SK-N-SH treated with all-trans-retinoic acid at 6 μM for 48 hours (cell line): ENCODE data around the gene MACF1.
A peak's percentile ranks its signal among the peaks of the same experiment; 100 is the strongest.

Experiments used
- ATAC-seq: fragments of 200-7000 bp; cut with Tn5 transposase; 3 replicates; pipeline ENCODE4 v1.9.1; 2020; ENCODE audit warnings: mild to moderate bottlenecking, moderate library complexity
- ARNTL ChIP-seq: fragments of 450-650 bp; formaldehyde crosslinking; IDR thresholded peaks from 2 replicates; pipeline ENCODE4 v1.5.0; 2020; ENCODE audit warnings: low read depth, mild to moderate bottlenecking, moderate library complexity, borderline replicate concordance
- BACH2 ChIP-seq: fragments of 250-450 bp; sonication (Bioruptor Pico); IDR thresholded peaks from 2 replicates; pipeline ENCODE4 v1.9.0; 2021; ENCODE audit warnings: mild to moderate bottlenecking, borderline replicate concordance
- CREB5 ChIP-seq: fragments of 250-450 bp; sonication (Bioruptor Pico); IDR thresholded peaks from 2 replicates; pipeline ENCODE4 v1.5.1; 2020; ENCODE audit warnings: low read depth, mild to moderate bottlenecking, moderate library complexity
- CSDC2 ChIP-seq: fragments of 250-450 bp; sonication (Bioruptor Pico); IDR thresholded peaks from 2 replicates; pipeline ENCODE4 v1.5.0; 2020; ENCODE audit warnings: mild to moderate bottlenecking, moderate library complexity
- ESRRG ChIP-seq: fragments of 250-450 bp; sonication (Bioruptor Pico); IDR thresholded peaks from 2 replicates; pipeline ENCODE4 v1.6.1; 2021; ENCODE audit warnings: mild to moderate bottlenecking
- GLIS3 ChIP-seq: fragments of 250-450 bp; sonication (Bioruptor Pico); IDR thresholded peaks from 2 replicates; pipeline ENCODE4 v1.5.0; 2020; ENCODE audit warnings: mild to moderate bottlenecking, moderate library complexity
- ISL1 ChIP-seq: fragments of 250-450 bp; sonication (Bioruptor Pico); IDR thresholded peaks from 2 replicates; pipeline ENCODE4 v2.1.2; 2022; ENCODE audit warnings: mild to moderate bottlenecking, moderate library complexity
- OSR1 ChIP-seq: fragments of 250-450 bp; sonication (Bioruptor Pico); IDR thresholded peaks from 2 replicates; pipeline ENCODE4 v1.8.0; 2022; ENCODE audit warnings: moderate library complexity, mild to moderate bottlenecking, inconsistent platforms
- POU6F1 ChIP-seq: fragments of 250-450 bp; sonication (Bioruptor Pico); IDR thresholded peaks from 2 replicates; pipeline ENCODE4 v1.8.0; 2021; ENCODE audit warnings: low read depth, mild to moderate bottlenecking, moderate library complexity, borderline replicate concordance
- PPARA ChIP-seq: fragments of 250-450 bp; sonication (Bioruptor Pico); IDR thresholded peaks from 2 replicates; pipeline ENCODE4 v1.5.0; 2020; ENCODE audit warnings: mild to moderate bottlenecking, borderline replicate concordance
- RARB ChIP-seq: fragments of 250-450 bp; sonication (Bioruptor Pico); IDR thresholded peaks from 2 replicates; pipeline ENCODE4 v1.8.0; 2021; ENCODE audit warnings: mild to moderate bottlenecking, moderate library complexity
- SNAI2 ChIP-seq: fragments of 250-450 bp; sonication (Bioruptor Pico); IDR thresholded peaks from 2 replicates; pipeline ENCODE4 v1.5.0; 2020; ENCODE audit warnings: mild to moderate bottlenecking, moderate library complexity
- TCF4 ChIP-seq: fragments of 250-450 bp; sonication (Bioruptor Pico); IDR thresholded peaks from 2 replicates; pipeline ENCODE4 v1.8.0; 2021; ENCODE audit warnings: mild to moderate bottlenecking, moderate library complexity, borderline replicate concordance
- TOX ChIP-seq: fragments of 250-450 bp; sonication (Bioruptor Pico); IDR thresholded peaks from 2 replicates; pipeline ENCODE4 v1.8.0; 2021; ENCODE audit warnings: mild to moderate bottlenecking, moderate library complexity, borderline replicate concordance
- ZC3H10 ChIP-seq: fragments of 250-450 bp; sonication (Bioruptor Pico); IDR thresholded peaks from 2 replicates; pipeline ENCODE4 v1.5.1; 2021; ENCODE audit warnings: mild to moderate bottlenecking, moderate library complexity
- ZFP30 ChIP-seq: fragments of 450-650 bp; formaldehyde crosslinking; IDR thresholded peaks from 2 replicates; pipeline ENCODE4 v1.5.0; 2022; ENCODE audit warnings: mild to moderate bottlenecking, moderate library complexity
- ZNF565 ChIP-seq: fragments of 450-650 bp; formaldehyde crosslinking; conservative IDR thresholded peaks from 2 replicates; pipeline ENCODE4 v1.5.0; 2020; ENCODE audit warnings: low read depth, mild to moderate bottlenecking, moderate library complexity
- ZNF70 ChIP-seq: fragments of 450-650 bp; formaldehyde crosslinking; IDR thresholded peaks from 2 replicates; pipeline ENCODE4 v1.5.0; 2020; ENCODE audit warnings: mild to moderate bottlenecking, moderate library complexity
- ZNF8 ChIP-seq: fragments of 450-650 bp; formaldehyde crosslinking; IDR thresholded peaks from 2 replicates; pipeline ENCODE4 v1.5.0; 2020; ENCODE audit warnings: mild to moderate bottlenecking, moderate library complexity
- TF ChIP-seq, protein P1 (sequence below): fragments of 250-450 bp; sonication (Bioruptor Pico); IDR thresholded peaks from 2 replicates; pipeline ENCODE4 v1.5.1; 2021; ENCODE audit warnings: mild to moderate bottlenecking, moderate library complexity
- TF ChIP-seq, protein P2 (sequence below): fragments of 250-450 bp; sonication (Bioruptor Pico); IDR thresholded peaks from 2 replicates; pipeline ENCODE4 v1.8.0; 2020; ENCODE audit warnings: mild to moderate bottlenecking, moderate library complexity, borderline replicate concordance

The MACF1 gene

GRCh38 chr1:39173119-39173994 lies 31.1 kb upstream of the MACF1 start:
- peak; percentile 41 for ATAC-seq
- TF ChIP-seq SNAI2 (CRISPR knock-in tag) (no peak), CREB5 (CRISPR knock-in tag) (no peak), CSDC2 (CRISPR knock-in tag) (no peak), ZNF8 (CRISPR knock-in tag) (no peak)

- no peak for ATAC-seq
- no peak for TF ChIP-seq OSR1
- TF ChIP-seq ZNF565 (CRISPR knock-in tag), result no peak
- no peak for TF ChIP-seq ZNF70 (CRISPR knock-in tag)
- TF ChIP-seq TOX, result no peak
- TF ChIP-seq TCF4 (CRISPR knock-in tag), result no peak
- TF ChIP-seq ZNF8 (CRISPR knock-in tag), result no peak
- no peak for TF ChIP-seq ZFP30 (CRISPR knock-in tag)
- no peak for TF ChIP-seq POU6F1
- TF ChIP-seq CSDC2 (CRISPR knock-in tag), result no peak
- no peak for TF ChIP-seq ZC3H10 (CRISPR knock-in tag)
- no peak for TF ChIP-seq SNAI2 (CRISPR knock-in tag)
- TF ChIP-seq, protein P1, sequence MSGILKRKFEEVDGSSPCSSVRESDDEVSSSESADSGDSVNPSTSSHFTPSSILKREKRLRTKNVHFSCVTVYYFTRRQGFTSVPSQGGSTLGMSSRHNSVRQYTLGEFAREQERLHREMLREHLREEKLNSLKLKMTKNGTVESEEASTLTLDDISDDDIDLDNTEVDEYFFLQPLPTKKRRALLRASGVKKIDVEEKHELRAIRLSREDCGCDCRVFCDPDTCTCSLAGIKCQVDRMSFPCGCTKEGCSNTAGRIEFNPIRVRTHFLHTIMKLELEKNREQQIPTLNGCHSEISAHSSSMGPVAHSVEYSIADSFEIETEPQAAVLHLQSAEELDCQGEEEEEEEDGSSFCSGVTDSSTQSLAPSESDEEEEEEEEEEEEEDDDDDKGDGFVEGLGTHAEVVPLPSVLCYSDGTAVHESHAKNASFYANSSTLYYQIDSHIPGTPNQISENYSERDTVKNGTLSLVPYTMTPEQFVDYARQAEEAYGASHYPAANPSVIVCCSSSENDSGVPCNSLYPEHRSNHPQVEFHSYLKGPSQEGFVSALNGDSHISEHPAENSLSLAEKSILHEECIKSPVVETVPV (CRISPR knock-in tag), result no peak
- TF ChIP-seq ARNTL (CRISPR knock-in tag), result no peak
Observed at GRCh38 chr1:39173995-39174380, 30.5 kb upstream of the MACF1 start.

GRCh38 chr1:39174390-39175081 lies 30.0 kb upstream of the MACF1 start:
- no peak for TF ChIP-seq ARNTL (CRISPR knock-in tag)
- no peak for TF ChIP-seq ESRRG (CRISPR knock-in tag)
- no peak for TF ChIP-seq ZC3H10 (CRISPR knock-in tag)
- TF ChIP-seq ZNF70 (CRISPR knock-in tag), result no peak
- TF ChIP-seq CSDC2 (CRISPR knock-in tag), result no peak
- TF ChIP-seq, protein P1 (CRISPR knock-in tag), result no peak
- TF ChIP-seq ZNF8 (CRISPR knock-in tag), result no peak
- TF ChIP-seq, protein P2, sequence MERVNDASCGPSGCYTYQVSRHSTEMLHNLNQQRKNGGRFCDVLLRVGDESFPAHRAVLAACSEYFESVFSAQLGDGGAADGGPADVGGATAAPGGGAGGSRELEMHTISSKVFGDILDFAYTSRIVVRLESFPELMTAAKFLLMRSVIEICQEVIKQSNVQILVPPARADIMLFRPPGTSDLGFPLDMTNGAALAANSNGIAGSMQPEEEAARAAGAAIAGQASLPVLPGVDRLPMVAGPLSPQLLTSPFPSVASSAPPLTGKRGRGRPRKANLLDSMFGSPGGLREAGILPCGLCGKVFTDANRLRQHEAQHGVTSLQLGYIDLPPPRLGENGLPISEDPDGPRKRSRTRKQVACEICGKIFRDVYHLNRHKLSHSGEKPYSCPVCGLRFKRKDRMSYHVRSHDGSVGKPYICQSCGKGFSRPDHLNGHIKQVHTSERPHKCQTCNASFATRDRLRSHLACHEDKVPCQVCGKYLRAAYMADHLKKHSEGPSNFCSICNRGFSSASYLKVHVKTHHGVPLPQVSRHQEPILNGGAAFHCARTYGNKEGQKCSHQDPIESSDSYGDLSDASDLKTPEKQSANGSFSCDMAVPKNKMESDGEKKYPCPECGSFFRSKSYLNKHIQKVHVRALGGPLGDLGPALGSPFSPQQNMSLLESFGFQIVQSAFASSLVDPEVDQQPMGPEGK (CRISPR knock-in tag), result no peak
- TF ChIP-seq POU6F1, result no peak
- TF ChIP-seq BACH2 (CRISPR knock-in tag), result no peak
- TF ChIP-seq OSR1, result no peak
- TF ChIP-seq RARB (CRISPR knock-in tag), result no peak
- no peak for TF ChIP-seq PPARA (CRISPR knock-in tag)
- TF ChIP-seq ISL1 (CRISPR knock-in tag), result no peak
- no peak for TF ChIP-seq SNAI2 (CRISPR knock-in tag)
- no peak for TF ChIP-seq GLIS3 (CRISPR knock-in tag)
- TF ChIP-seq TOX, result no peak
- ATAC-seq, result no peak
